Upper lobe of left lung (tissue), 4 donors: ENCODE measurements around the gene ANAPC2.

ENCODE experiments used
- CTCF ChIP-seq, 6 experiments: fragments of 450-650 bp in 4 of 6; fragments of 200-600 bp in 2 of 6; sonication (generic) in 2 of 6; IDR thresholded peaks; one replicate each; pipeline ENCODE4 v1.5.1; 2016 to 2019; ENCODE audit warnings: antibody characterized with exemption in 6 of 6
- POLR2A ChIP-seq, 4 donors: fragments of 450-650 bp; IDR thresholded peaks; one replicate each; pipeline ENCODE4 v1.5.1; 2016 to 2017; ENCODE audit warnings: antibody characterized with exemption in 4 of 4, mild to moderate bottlenecking in 2 of 4
- POLR2AphosphoS5 ChIP-seq, 2 donors: sonication (generic); formaldehyde crosslinking; IDR thresholded peaks; one replicate each; pipeline ENCODE4 v1.5.1; 2017; ENCODE audit warnings: antibody characterized with exemption in 2 of 2

- no peak for TF ChIP-seq CTCF (IDR thresholded peaks at IDR 0.05)
- TF ChIP-seq POLR2AphosphoS5 (IDR thresholded peaks at IDR 0.05), result no peak
- TF ChIP-seq POLR2A (IDR thresholded peaks at IDR 0.05), result no peak
Observed at GRCh38 chr9:137225699-137226331, 37.5 kb upstream of the ANAPC2 start.
